ENCODE data around the gene MACC1. TPM values are rescaled to one million over a fixed set of nuclear protein-coding genes. Genes with fewer than 3 reads are reported as not detected.

The MACC1 gene
- total RNA-seq, 2 donors from 2014 or later = 15.2 to 16.6 TPM

DNA sequence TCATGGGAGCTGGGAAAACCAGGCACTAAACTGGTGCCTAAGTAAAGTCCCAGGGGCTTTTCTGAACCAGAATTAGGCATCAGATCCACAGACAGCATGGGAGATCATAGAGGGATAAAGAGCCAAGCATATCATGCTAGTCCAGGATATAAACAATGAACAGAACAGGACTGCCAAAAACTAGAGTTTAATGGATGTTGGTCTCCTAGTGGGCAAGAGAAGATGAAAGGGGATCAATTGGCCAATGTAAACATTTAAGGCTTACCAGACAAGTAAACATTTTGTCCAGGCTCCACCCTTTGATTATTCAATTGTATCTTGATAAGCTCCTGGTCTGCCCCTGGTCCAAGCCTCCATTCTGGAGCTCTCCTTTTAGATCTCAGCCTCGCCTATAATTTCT lies 18.9 kb downstream of the MACC1 start:
- Histone ChIP-seq H3K4me1 (peaks cover 23% of the 10 kb centered on the region), H3K4me3 (no peak overlapping the region), H3K27me3 (no peaks in the 10 kb centered on the region), H3K9me3 (no peaks in the 10 kb centered on the region), H3K36me3 (replicated peaks in 1 of 2; ENCODE audit: insufficient read depth in 1 of 2, low read depth in 2 of 2) (no peaks in the 10 kb centered on the region), H3K27ac (no peak overlapping the region)
- DNase-seq (no peak), ATAC-seq (no peak)
- 95 to 100% methylated on average over 1 of the region's 1 CpG for WGBS, 2 donors
- TF ChIP-seq CTCF (IDR thresholded peaks at IDR 0.05) (no peak), POLR2A (IDR thresholded peaks at IDR 0.05) (no peak)
- intact Hi-C loops (cut with DNase I) = no loop called here

- peaks cover 23% of the 10 kb centered on the region for H3K4me1 ChIP-seq
- intact Hi-C loops (cut with DNase I) = no loop called here
- TF ChIP-seq CTCF (IDR thresholded peaks at IDR 0.05) = peak in 2 of 7 experiments; percentile 10 to 29
- TF ChIP-seq POLR2A (IDR thresholded peaks at IDR 0.05) = no peak
- no peaks in the 10 kb centered on the region for H3K27me3 ChIP-seq
- H3K36me3 ChIP-seq (replicated peaks in 1 of 2; ENCODE audit: insufficient read depth in 1 of 2, low read depth in 2 of 2) = no peaks in the 10 kb centered on the region
- H3K9me3 ChIP-seq = no peaks in the 10 kb centered on the region
- no peak overlapping the region for H3K4me3 ChIP-seq
- ATAC-seq = no peak
- H3K27ac ChIP-seq = no peak overlapping the region
- DNase-seq = no peak
These were observed 19.3 kb downstream of the MACC1 start for GRCh38 chr7:20197837-20198236.

DNA sequence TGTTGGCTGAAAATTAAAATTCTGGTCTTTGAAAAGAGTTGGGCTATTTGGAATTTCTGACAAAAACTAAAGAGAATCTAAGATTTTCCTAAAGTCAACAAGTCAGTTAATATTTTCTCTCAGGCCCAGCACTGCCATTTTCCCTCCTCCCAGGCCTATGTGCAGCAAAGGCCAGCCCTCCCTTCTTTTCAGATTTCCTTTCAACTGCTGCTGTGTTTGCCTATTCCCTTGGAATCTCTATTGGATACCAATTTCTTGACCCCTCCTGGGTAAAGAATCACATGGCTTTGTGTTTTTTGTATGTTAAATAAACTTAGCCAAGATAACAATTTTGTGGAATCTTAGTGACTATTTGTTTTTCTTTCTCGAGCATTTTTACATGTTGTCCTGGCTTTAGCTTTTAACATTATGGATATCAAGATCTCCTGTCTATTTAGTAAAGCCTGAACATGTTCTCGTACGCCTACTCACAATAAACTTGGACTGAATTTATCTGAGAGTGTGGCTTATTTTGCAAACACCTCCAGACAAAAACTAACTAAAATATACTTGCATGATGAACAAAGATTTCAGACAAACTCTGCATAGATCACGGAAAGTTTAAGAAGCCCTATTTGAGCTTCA lies 19.9 kb downstream of the MACC1 start:
- WGBS, 2 donors = 43 to 49% methylated on average over 4 of the region's 4 CpGs
- no peak overlapping the region for H3K4me3 ChIP-seq
- no peak for TF ChIP-seq CTCF (IDR thresholded peaks at IDR 0.05)
- TF ChIP-seq POLR2A (IDR thresholded peaks at IDR 0.05) = no peak
- H3K36me3 ChIP-seq (replicated peaks in 1 of 2; ENCODE audit: insufficient read depth in 1 of 2, low read depth in 2 of 2) = no peaks in the 10 kb centered on the region
- ATAC-seq (peak; percentile 28), DNase-seq (no peak)
- H3K27ac ChIP-seq = no peak overlapping the region
- no peaks in the 10 kb centered on the region for H3K9me3 ChIP-seq
- intact Hi-C loops (cut with DNase I) = no loop called here
- no peaks in the 10 kb centered on the region for H3K27me3 ChIP-seq
- H3K4me1 ChIP-seq = peaks cover 23% of the 10 kb centered on the region

DNA sequence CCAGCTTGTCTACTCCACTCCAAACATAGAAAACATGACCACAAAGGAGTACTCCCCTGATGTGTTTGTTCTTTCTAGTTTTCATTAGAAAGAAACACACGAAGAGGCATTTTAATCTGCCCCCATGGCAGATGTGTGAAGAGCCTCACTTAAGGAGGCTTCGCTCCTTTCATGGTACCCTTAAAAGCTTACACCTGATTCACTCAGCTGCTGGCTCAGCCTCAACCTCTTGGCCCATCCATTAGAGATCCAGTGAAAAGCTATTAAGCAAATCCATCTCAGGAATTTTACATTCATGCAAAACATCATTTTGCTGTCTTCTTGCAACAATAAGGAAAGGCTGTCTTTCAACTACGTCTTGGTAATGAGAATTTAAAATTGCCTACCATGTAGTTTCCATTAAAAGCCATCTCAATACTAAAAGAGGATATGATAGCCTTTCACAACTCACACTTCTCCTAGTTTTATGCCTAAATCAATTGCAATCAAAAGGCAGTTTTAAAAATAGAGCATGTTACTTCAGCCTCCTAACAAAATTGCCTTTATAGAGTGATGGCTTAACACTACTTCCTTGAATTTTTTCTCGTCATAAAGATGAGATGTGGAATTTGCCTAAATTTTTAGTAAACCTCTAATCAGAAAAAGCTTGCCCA lies 22.7 kb downstream of the MACC1 start:
- peaks cover 28% of the 10 kb centered on the region for H3K4me1 ChIP-seq
- intact Hi-C loops (cut with DNase I) = no loop called here
- H3K9me3 ChIP-seq = peaks cover 0 to 3% (median 0%) of the 10 kb centered on the region in 3 donors
- ATAC-seq (no peak), DNase-seq (no peak)
- H3K27ac ChIP-seq = peak overlapping the region in 1 of 4 donors; percentile 21
- H3K36me3 ChIP-seq (replicated peaks in 1 of 2; ENCODE audit: insufficient read depth in 1 of 2, low read depth in 2 of 2) = no peaks in the 10 kb centered on the region
- 80 to 81% methylated on average over 4 of the region's 4 CpGs for WGBS, 2 donors
- no peak overlapping the region for H3K4me3 ChIP-seq
- TF ChIP-seq CTCF (IDR thresholded peaks at IDR 0.05) = no peak
- TF ChIP-seq POLR2A (IDR thresholded peaks at IDR 0.05) = no peak
- no peaks in the 10 kb centered on the region for H3K27me3 ChIP-seq

DNA sequence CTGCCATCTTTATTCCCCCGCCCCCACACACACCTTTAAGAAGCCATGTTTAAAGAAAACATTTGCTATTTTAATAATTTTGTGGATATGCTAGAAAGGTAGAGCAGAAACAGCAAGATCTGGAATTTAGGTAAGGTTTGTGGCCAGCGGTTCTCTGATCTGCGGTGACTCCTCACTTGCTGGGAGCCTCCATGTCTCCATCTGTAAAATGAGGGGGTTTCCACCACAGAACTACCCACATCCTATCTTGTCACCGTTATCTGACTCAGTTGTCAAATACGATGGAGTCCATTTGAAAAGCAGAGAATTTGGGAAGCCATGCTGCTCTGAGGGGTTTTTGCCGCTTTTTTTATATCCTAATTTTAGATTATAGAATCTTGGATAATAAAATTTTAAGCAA lies 23.3 kb downstream of the MACC1 start:
- intact Hi-C loops (cut with DNase I) = no loop called here
- Histone ChIP-seq H3K27me3 (no peaks in the 10 kb centered on the region), H3K4me1 (peaks cover 22% of the 10 kb centered on the region), H3K36me3 (replicated peaks in 1 of 2; ENCODE audit: insufficient read depth in 1 of 2, low read depth in 2 of 2) (no peaks in the 10 kb centered on the region), H3K9me3 (peaks cover 0 to 3% (median 0%) of the 10 kb centered on the region in 3 donors), H3K27ac (no peak overlapping the region), H3K4me3 (no peak overlapping the region)
- ATAC-seq (no peak), DNase-seq (no peak)
- 91 to 96% methylated on average over 6 of the region's 6 CpGs for WGBS, 2 donors
- TF ChIP-seq CTCF (IDR thresholded peaks at IDR 0.05) (no peak), POLR2A (IDR thresholded peaks at IDR 0.05) (no peak)

All from body of pancreas (tissue), 4 donors.